A549 (cell line): Measurements from ENCODE around the gene NQO2.

Source experiments
- BHLHE40 ChIP-seq: IDR thresholded peaks from 2 replicates; pipeline ENCODE4 v1.6.1; 2012; ENCODE audit warnings: low read depth, low read length, inconsistent platforms
- JUN ChIP-seq, 2 experiments: fragments of >200 bp; sonication (Bioruptor Twin); formaldehyde crosslinking; IDR thresholded peaks; 2 replicates in 1 of 2; 3 replicates in 1 of 2; pipeline ENCODE4 v1.6.1; 2016 to 2017
- KDM1A ChIP-seq: fragments of 200-600 bp; sonication (generic); IDR thresholded peaks from 2 replicates; pipeline ENCODE4 v1.6.1; 2016; ENCODE audit warnings: low read depth, mild to moderate bottlenecking
- MAX ChIP-seq: IDR thresholded peaks from 2 replicates; pipeline ENCODE4 v1.6.1; 2012
- NPAS2 ChIP-seq: fragments of 250-450 bp; sonication (Bioruptor Pico); IDR thresholded peaks from 2 replicates; pipeline ENCODE4 v1.8.0; 2022; ENCODE audit warnings: mild to moderate bottlenecking, moderate library complexity, borderline replicate concordance
- POLR2A ChIP-seq: IDR thresholded peaks from 2 replicates; pipeline ENCODE4 v1.6.1; 2012; ENCODE audit warnings: mild to moderate bottlenecking, low read length
- RAD21 ChIP-seq, 2 experiments: fragments of >200 bp in 1 of 2; sonication (Bioruptor Twin) in 1 of 2; formaldehyde crosslinking in 1 of 2; IDR thresholded peaks in 1 of 2; conservative IDR thresholded peaks in 1 of 2; 2 replicates in 1 of 2; 3 replicates in 1 of 2; pipeline ENCODE4 v1.6.1; 2012 to 2018; ENCODE audit warnings: inconsistent platforms in 1 of 2
- TP53 ChIP-seq: fragments of 250-450 bp; sonication (Bioruptor Pico); IDR thresholded peaks from 2 replicates; pipeline ENCODE4 v1.5.0; 2021; ENCODE audit warnings: mild to moderate bottlenecking, moderate library complexity
- TF ChIP-seq, protein P1 (sequence below): fragments of >200 bp; sonication (Bioruptor Twin); formaldehyde crosslinking; IDR thresholded peaks from 3 replicates; pipeline ENCODE4 v1.5.1; 2016
- TF ChIP-seq, protein P2 (sequence below): fragments of 200-600 bp; sonication (generic); IDR thresholded peaks from 2 replicates; pipeline ENCODE4 v1.6.1; 2016; ENCODE audit warnings: antibody characterized with exemption, mild to moderate bottlenecking, moderate library complexity
- TF ChIP-seq, protein P3 (sequence below): IDR thresholded peaks from 2 replicates; pipeline ENCODE4 v1.6.1; 2012

DNA sequence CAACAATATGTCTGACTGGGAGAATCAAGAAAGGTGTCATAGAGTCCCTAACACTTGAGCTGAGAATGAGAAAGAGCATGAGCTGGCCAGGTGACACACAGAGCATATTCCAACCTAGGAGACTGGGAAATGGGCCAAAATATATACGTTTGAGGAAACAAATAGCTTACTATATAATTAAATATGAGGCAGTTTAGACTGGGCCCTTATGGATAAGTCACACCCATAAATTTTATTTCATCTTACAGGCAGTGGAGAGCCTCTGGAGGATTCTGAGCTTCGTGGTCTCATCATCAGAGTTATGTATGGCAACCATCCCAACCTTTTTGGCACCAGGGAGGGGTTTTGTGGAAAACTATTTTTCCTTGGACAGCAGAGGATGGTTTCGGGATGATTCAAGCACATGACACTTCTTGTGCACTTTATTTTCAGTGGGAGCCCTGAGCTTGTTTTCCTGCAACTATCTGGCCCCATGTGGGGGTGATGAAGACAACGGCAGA, 12.9 kb upstream of the NQO2 start:
- TF ChIP-seq POLR2A: no peak
- no peak for TF ChIP-seq TP53
- no peak for TF ChIP-seq RAD21 (conservative IDR thresholded peaks at IDR 0.05 in 1 of 2, IDR thresholded peaks at IDR 0.05 in 1 of 2)
- TF ChIP-seq JUN (IDR thresholded peaks at IDR 0.05): no peak
- TF ChIP-seq NPAS2: no peak
- TF ChIP-seq KDM1A: no peak
- no peak for TF ChIP-seq BHLHE40
- TF ChIP-seq, protein P1, sequence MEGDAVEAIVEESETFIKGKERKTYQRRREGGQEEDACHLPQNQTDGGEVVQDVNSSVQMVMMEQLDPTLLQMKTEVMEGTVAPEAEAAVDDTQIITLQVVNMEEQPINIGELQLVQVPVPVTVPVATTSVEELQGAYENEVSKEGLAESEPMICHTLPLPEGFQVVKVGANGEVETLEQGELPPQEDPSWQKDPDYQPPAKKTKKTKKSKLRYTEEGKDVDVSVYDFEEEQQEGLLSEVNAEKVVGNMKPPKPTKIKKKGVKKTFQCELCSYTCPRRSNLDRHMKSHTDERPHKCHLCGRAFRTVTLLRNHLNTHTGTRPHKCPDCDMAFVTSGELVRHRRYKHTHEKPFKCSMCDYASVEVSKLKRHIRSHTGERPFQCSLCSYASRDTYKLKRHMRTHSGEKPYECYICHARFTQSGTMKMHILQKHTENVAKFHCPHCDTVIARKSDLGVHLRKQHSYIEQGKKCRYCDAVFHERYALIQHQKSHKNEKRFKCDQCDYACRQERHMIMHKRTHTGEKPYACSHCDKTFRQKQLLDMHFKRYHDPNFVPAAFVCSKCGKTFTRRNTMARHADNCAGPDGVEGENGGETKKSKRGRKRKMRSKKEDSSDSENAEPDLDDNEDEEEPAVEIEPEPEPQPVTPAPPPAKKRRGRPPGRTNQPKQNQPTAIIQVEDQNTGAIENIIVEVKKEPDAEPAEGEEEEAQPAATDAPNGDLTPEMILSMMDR: no peak
- TF ChIP-seq, protein P2, sequence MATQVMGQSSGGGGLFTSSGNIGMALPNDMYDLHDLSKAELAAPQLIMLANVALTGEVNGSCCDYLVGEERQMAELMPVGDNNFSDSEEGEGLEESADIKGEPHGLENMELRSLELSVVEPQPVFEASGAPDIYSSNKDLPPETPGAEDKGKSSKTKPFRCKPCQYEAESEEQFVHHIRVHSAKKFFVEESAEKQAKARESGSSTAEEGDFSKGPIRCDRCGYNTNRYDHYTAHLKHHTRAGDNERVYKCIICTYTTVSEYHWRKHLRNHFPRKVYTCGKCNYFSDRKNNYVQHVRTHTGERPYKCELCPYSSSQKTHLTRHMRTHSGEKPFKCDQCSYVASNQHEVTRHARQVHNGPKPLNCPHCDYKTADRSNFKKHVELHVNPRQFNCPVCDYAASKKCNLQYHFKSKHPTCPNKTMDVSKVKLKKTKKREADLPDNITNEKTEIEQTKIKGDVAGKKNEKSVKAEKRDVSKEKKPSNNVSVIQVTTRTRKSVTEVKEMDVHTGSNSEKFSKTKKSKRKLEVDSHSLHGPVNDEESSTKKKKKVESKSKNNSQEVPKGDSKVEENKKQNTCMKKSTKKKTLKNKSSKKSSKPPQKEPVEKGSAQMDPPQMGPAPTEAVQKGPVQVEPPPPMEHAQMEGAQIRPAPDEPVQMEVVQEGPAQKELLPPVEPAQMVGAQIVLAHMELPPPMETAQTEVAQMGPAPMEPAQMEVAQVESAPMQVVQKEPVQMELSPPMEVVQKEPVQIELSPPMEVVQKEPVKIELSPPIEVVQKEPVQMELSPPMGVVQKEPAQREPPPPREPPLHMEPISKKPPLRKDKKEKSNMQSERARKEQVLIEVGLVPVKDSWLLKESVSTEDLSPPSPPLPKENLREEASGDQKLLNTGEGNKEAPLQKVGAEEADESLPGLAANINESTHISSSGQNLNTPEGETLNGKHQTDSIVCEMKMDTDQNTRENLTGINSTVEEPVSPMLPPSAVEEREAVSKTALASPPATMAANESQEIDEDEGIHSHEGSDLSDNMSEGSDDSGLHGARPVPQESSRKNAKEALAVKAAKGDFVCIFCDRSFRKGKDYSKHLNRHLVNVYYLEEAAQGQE: no peak
- TF ChIP-seq, protein P3, sequence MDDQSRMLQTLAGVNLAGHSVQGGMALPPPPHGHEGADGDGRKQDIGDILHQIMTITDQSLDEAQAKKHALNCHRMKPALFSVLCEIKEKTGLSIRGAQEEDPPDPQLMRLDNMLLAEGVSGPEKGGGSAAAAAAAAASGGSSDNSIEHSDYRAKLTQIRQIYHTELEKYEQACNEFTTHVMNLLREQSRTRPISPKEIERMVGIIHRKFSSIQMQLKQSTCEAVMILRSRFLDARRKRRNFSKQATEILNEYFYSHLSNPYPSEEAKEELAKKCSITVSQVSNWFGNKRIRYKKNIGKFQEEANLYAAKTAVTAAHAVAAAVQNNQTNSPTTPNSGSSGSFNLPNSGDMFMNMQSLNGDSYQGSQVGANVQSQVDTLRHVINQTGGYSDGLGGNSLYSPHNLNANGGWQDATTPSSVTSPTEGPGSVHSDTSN: no peak
- TF ChIP-seq MAX: no peak
